OCI-LY1 (cell line): ENCODE data around the gene CREB3L1.
A peak's percentile ranks its signal among the peaks of the same experiment; 100 is the strongest.

ENCODE experiments used
- H2AFZ ChIP-seq: fragments of 200-600 bp; sonication (generic), shearing (Covaris generic); 2 replicates; pipeline ENCODE4 v1.6.0; 2014; ENCODE audit warnings: antibody characterized with exemption, mild to moderate bottlenecking, low read length
- H3F3A ChIP-seq: fragments of 200-600 bp; sonication (generic), shearing (Covaris generic); 2 replicates; pipeline ENCODE4 v1.6.0; 2014; ENCODE audit warnings: mild to moderate bottlenecking, antibody characterized with exemption, low read length, moderate library complexity; ENCODE audit not compliant: insufficient read depth
- H3K27ac ChIP-seq: fragments of 200-600 bp; sonication (generic); 2 replicates; pipeline ENCODE4 v1.5.1; 2014; ENCODE audit warnings: low read length, mixed run types, mild to moderate bottlenecking, low read depth; ENCODE audit not compliant: poor library complexity, severe bottlenecking
- H3K27me3 ChIP-seq: fragments of 200-600 bp; sonication (generic); 2 replicates; pipeline ENCODE4 v1.6.0; 2014; ENCODE audit warnings: antibody characterized with exemption, mild to moderate bottlenecking, low read length, moderate library complexity; ENCODE audit not compliant: insufficient read depth
- H3K36me3 ChIP-seq: fragments of 200-600 bp; sonication (generic); 2 replicates; pipeline ENCODE4 v1.6.1; 2014; ENCODE audit warnings: mild to moderate bottlenecking, antibody characterized with exemption, low read length, moderate library complexity, mixed read lengths; ENCODE audit not compliant: insufficient read depth
- H3K4me1 ChIP-seq: fragments of 200-600 bp; sonication (generic); 2 replicates; pipeline ENCODE4 v1.5.1; 2014; ENCODE audit warnings: mild to moderate bottlenecking, low read length, moderate library complexity; ENCODE audit not compliant: insufficient read depth, severe bottlenecking
- H3K4me2 ChIP-seq: fragments of 200-600 bp; sonication (generic), shearing (Covaris generic); 2 replicates; pipeline ENCODE4 v1.6.1; 2014; ENCODE audit warnings: low read length
- H3K4me3 ChIP-seq: fragments of 200-600 bp; sonication (generic); 2 replicates; pipeline ENCODE4 v1.5.1; 2014; ENCODE audit warnings: low read length, low read depth, mild to moderate bottlenecking, mixed read lengths; ENCODE audit not compliant: poor library complexity, severe bottlenecking
- H3K79me2 ChIP-seq: fragments of 200-600 bp; shearing (Covaris generic); 2 replicates; pipeline ENCODE4 v1.6.1; 2016; ENCODE audit warnings: mixed run types, low read length, mixed read lengths; ENCODE audit not compliant: insufficient read depth
- H3K9ac ChIP-seq: fragments of 200-600 bp; sonication (generic), shearing (Covaris generic); 2 replicates; pipeline ENCODE4 v1.6.1; 2014; ENCODE audit warnings: mild to moderate bottlenecking, low read length, mixed read lengths
- H3K9me2 ChIP-seq: fragments of 200-600 bp; sonication (generic), shearing (Covaris generic); 2 replicates; pipeline ENCODE4 v1.6.1; 2014; ENCODE audit warnings: low read depth, mild to moderate bottlenecking, low read length, mixed read lengths
- H3K9me3 ChIP-seq: fragments of 200-600 bp; shearing (Covaris generic); 2 replicates; pipeline ENCODE4 v1.6.1; 2014; ENCODE audit warnings: low read length, mixed read lengths
- H4K20me1 ChIP-seq: fragments of 200-600 bp; sonication (generic), shearing (Covaris generic); 2 replicates; pipeline ENCODE4 v1.6.0; 2016; ENCODE audit warnings: mild to moderate bottlenecking, low read length; ENCODE audit not compliant: insufficient read depth
- CTCF ChIP-seq: fragments of 200-600 bp; sonication (generic), shearing (Covaris generic); IDR thresholded peaks from 2 replicates; pipeline ENCODE4 v1.5.1; 2017; ENCODE audit warnings: mild to moderate bottlenecking, antibody characterized with exemption, low read length, moderate library complexity, mixed read lengths
- EZH2 ChIP-seq: fragments of 200-600 bp; sonication (generic), shearing (Covaris generic); IDR thresholded peaks from 2 replicates; pipeline ENCODE4 v1.8.0; 2017; ENCODE audit warnings: borderline replicate concordance, mixed run types, mild to moderate bottlenecking, antibody characterized with exemption, low read length, moderate library complexity, mixed read lengths

CREB3L1 gene

GRCh38 chr11:46367916-46368267 is 90.4 kb downstream of the CREB3L1 start:
- Histone ChIP-seq H3K4me3 (no peak overlapping the region), H3K4me2 (no peak overlapping the region), H3K36me3 (peaks cover 52% of the 10 kb centered on the region; the same call in 1 of the 2 replicates), H3F3A (no peaks in the 10 kb centered on the region), H3K27me3 (no peaks in the 10 kb centered on the region), H3K4me1 (peaks cover 22% of the 10 kb centered on the region), H3K9me3 (no peaks in the 10 kb centered on the region), H3K27ac (no peak overlapping the region), H3K9me2 (no peaks in the 10 kb centered on the region), H3K79me2 (peaks cover 1% of the 10 kb centered on the region; the same call in 1 of the 2 replicates), H4K20me1 (no peaks in the 10 kb centered on the region), H3K9ac (no peak overlapping the region), H2AFZ (no peak overlapping the region)
- no peak for TF ChIP-seq CTCF
- TF ChIP-seq EZH2, result no peak

GRCh38 chr11:46369458-46370152 is 92.1 kb downstream of the CREB3L1 start:
- H3K9me3 ChIP-seq, result no peaks in the 10 kb centered on the region
- H3K27me3 ChIP-seq, result no peaks in the 10 kb centered on the region
- no peaks in the 10 kb centered on the region for H3K79me2 ChIP-seq
- H3K9me2 ChIP-seq, result no peaks in the 10 kb centered on the region
- peaks cover 7% of the 10 kb centered on the region for H3K4me1 ChIP-seq
- H3K27ac ChIP-seq, result no peak overlapping the region
- H3F3A ChIP-seq, result no peaks in the 10 kb centered on the region
- H3K9ac ChIP-seq, result no peak overlapping the region
- peaks cover 64% of the 10 kb centered on the region for H3K36me3 ChIP-seq
- no peaks in the 10 kb centered on the region for H4K20me1 ChIP-seq
- H3K4me2 ChIP-seq, result no peak overlapping the region
- no peak overlapping the region for H3K4me3 ChIP-seq
- TF ChIP-seq EZH2 (no peak), CTCF (peak; percentile 84)
- H2AFZ ChIP-seq, result no peak overlapping the region

GRCh38 chr11:46370253-46370652 is 92.8 kb downstream of the CREB3L1 start:
- H3K4me2 ChIP-seq, result no peak overlapping the region
- H3K9me3 ChIP-seq, result no peaks in the 10 kb centered on the region
- H3K4me3 ChIP-seq, result no peak overlapping the region
- peaks cover 70% of the 10 kb centered on the region for H3K36me3 ChIP-seq
- no peak overlapping the region for H3K27ac ChIP-seq
- no peaks in the 10 kb centered on the region for H3K79me2 ChIP-seq
- no peak overlapping the region for H3K9ac ChIP-seq
- H3K4me1 ChIP-seq, result peaks cover 7% of the 10 kb centered on the region
- H4K20me1 ChIP-seq, result no peaks in the 10 kb centered on the region
- no peaks in the 10 kb centered on the region for H3K9me2 ChIP-seq
- H2AFZ ChIP-seq, result no peak overlapping the region
- H3F3A ChIP-seq, result no peaks in the 10 kb centered on the region
- TF ChIP-seq EZH2, result no peak
- TF ChIP-seq CTCF, result no peak
- no peaks in the 10 kb centered on the region for H3K27me3 ChIP-seq
